GM18498 (cell line): Measurements from ENCODE around the gene BMP8B.

ENCODE experiments used
- ATAC-seq: cut with Tn5 transposase; IDR thresholded peaks from one replicate; pipeline ENCODE4 v1.9.1; 2021; ENCODE audit warnings: mild to moderate bottlenecking, moderate library complexity; ENCODE audit not compliant: unreplicated experiment

BMP8B gene

GRCh38 chr1:39761016-39761415, 27.6 kb downstream of the BMP8B start:
- no peak for ATAC-seq

GRCh38 chr1:39760074-39761008, 28.3 kb downstream of the BMP8B start:
- ATAC-seq, result no peak

- ATAC-seq, result no peak
Measured at GRCh38 chr1:39759436-39759726, 29.3 kb downstream of the BMP8B start.

- ATAC-seq, result no peak
Measured at GRCh38 chr1:39758556-39759435, 29.9 kb downstream of the BMP8B start.

GRCh38 chr1:39757501-39757900, 31.2 kb downstream of the BMP8B start:
- no peak for ATAC-seq

GRCh38 chr1:39755965-39756659, 32.6 kb downstream of the BMP8B start:
- no peak for ATAC-seq

- ATAC-seq, result no peak
Measured at GRCh38 chr1:39754906-39755504, 33.7 kb downstream of the BMP8B start.

GRCh38 chr1:39754026-39754570, 34.6 kb downstream of the BMP8B start:
- no peak for ATAC-seq

- no peak for ATAC-seq
Measured at GRCh38 chr1:39753132-39754025, 35.3 kb downstream of the BMP8B start.

- no peak for ATAC-seq
Measured at GRCh38 chr1:39752703-39753102, 36.0 kb downstream of the BMP8B start.

- no peak for ATAC-seq
Measured at GRCh38 chr1:39751595-39751994, 37.1 kb downstream of the BMP8B start.

GRCh38 chr1:39745016-39745670, 43.5 kb downstream of the BMP8B start:
- ATAC-seq, result no peak

- ATAC-seq, result peak; percentile 93
Measured at GRCh38 chr1:39738622-39739366, 49.9 kb downstream of the BMP8B start, which contains the start of gene PPIE. TSS of gene PPIE (plus strand) at chr1:39738882. CDS start at chr1:39738901, 19 bp downstream.

- ATAC-seq, result no peak
Measured at GRCh38 chr1:39737546-39738169, 51.0 kb downstream of the BMP8B start.

- ATAC-seq, result no peak
Measured at GRCh38 chr1:39735731-39736130, 52.9 kb downstream of the BMP8B start.

- no peak for ATAC-seq
Measured at GRCh38 chr1:39733161-39733560, 55.5 kb downstream of the BMP8B start.

GRCh38 chr1:39732730-39733129, 55.9 kb downstream of the BMP8B start:
- no peak for ATAC-seq

- no peak for ATAC-seq
Measured at GRCh38 chr1:39729842-39730241, 58.8 kb downstream of the BMP8B start.
